Uterus (tissue), 2 donors: ENCODE data around the gene DBH.

Source experiments
- POLR2A ChIP-seq, 2 donors: fragments of 450-650 bp; IDR thresholded peaks; one replicate each; pipeline ENCODE4 v1.6.1; 2016; ENCODE audit warnings: antibody characterized with exemption in 2 of 2, mild to moderate bottlenecking in 1 of 2, moderate library complexity in 1 of 2
- TF ChIP-seq, protein P1 (sequence below), 4 experiments: fragments of 200-600 bp in 2 of 4; fragments of 450-650 bp in 2 of 4; sonication (generic) in 2 of 4; IDR thresholded peaks; one replicate each; pipeline ENCODE4 v1.5.1; 2016 to 2019; ENCODE audit warnings: antibody characterized with exemption in 4 of 4, mild to moderate bottlenecking in 2 of 4, moderate library complexity in 1 of 4

DNA sequence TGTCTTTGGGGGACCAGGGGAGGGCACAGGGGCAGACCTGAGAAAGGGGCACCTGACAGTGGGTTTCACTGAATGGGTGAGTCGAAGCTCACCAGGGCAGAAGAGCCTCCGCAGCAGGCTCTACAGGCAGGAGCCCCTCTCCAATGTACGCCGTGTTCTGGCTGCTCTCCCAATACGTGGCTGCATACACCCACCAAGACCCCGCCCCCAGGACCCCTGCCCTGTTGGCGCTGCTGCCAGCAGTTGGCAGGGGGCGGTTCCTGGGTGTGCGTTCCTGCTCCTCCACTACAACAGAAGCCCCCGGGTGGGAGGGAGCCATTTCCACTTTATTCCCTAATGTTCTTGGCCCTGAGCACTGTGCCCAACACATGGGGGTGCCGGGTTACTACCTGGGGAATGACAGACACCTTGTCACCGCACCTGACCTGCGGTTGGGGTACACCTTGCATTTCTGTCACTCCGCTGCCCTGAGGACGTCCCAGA, 71.6 kb downstream of the DBH start:
- TF ChIP-seq, protein P1, sequence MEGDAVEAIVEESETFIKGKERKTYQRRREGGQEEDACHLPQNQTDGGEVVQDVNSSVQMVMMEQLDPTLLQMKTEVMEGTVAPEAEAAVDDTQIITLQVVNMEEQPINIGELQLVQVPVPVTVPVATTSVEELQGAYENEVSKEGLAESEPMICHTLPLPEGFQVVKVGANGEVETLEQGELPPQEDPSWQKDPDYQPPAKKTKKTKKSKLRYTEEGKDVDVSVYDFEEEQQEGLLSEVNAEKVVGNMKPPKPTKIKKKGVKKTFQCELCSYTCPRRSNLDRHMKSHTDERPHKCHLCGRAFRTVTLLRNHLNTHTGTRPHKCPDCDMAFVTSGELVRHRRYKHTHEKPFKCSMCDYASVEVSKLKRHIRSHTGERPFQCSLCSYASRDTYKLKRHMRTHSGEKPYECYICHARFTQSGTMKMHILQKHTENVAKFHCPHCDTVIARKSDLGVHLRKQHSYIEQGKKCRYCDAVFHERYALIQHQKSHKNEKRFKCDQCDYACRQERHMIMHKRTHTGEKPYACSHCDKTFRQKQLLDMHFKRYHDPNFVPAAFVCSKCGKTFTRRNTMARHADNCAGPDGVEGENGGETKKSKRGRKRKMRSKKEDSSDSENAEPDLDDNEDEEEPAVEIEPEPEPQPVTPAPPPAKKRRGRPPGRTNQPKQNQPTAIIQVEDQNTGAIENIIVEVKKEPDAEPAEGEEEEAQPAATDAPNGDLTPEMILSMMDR (IDR thresholded peaks at IDR 0.05) = no peak
- TF ChIP-seq POLR2A (IDR thresholded peaks at IDR 0.05) = no peak
